ENCODE measurements around the gene CEACAM5. TPM values are rescaled to one million over a fixed set of nuclear protein-coding genes. Genes with fewer than 3 reads are reported as not detected.
"Not testable (repeated sequence)": the region's sequence is repeated elsewhere in the genome, so short reads cannot be mapped to it uniquely, and the experiment has no call there.

CEACAM5 gene
- total RNA-seq, 1 donor from 2014 or later, result 2.4 TPM

- no peak for DNase-seq
Measured at GRCh38 chr19:41740415-41741243, 32.2 kb downstream of the CEACAM5 start.

- DNase-seq, result no peak
Measured at GRCh38 chr19:41741244-41741554, 32.8 kb downstream of the CEACAM5 start.

GRCh38 chr19:41744850-41745249, 36.4 kb downstream of the CEACAM5 start:
- no peak for DNase-seq

GRCh38 chr19:41745756-41746155, 37.3 kb downstream of the CEACAM5 start:
- DNase-seq, result no peak

GRCh38 chr19:41746593-41747227, 38.3 kb downstream of the CEACAM5 start:
- no peak for DNase-seq

- no peak for DNase-seq
Measured at GRCh38 chr19:41748012-41748411, 39.6 kb downstream of the CEACAM5 start.

- not testable (repeated sequence) for DNase-seq
Measured at GRCh38 chr19:41750248-41751134, 42.1 kb downstream of the CEACAM5 start.

GRCh38 chr19:41753159-41753558, 44.7 kb downstream of the CEACAM5 start:
- no peak for DNase-seq

GRCh38 chr19:41753936-41754529, 45.6 kb downstream of the CEACAM5 start:
- DNase-seq, result no peak

- DNase-seq, result no peak
Measured at GRCh38 chr19:41755328-41755913, 47.0 kb downstream of the CEACAM5 start, which contains the start of gene CEACAM6. Gene CEACAM6 (plus strand): TSS chr19:41755530. CDS start chr19:41755639, 109 bp downstream.

- no peak for DNase-seq
Measured at GRCh38 chr19:41758846-41759245, 50.4 kb downstream of the CEACAM5 start.

GRCh38 chr19:41767115-41767514, 58.7 kb downstream of the CEACAM5 start:
- DNase-seq, result no peak

- not testable (repeated sequence) for DNase-seq
Measured at GRCh38 chr19:41768105-41768504, 59.7 kb downstream of the CEACAM5 start.

- DNase-seq, result no peak
Measured at GRCh38 chr19:41769608-41770007, 61.2 kb downstream of the CEACAM5 start.

GRCh38 chr19:41771410-41771809, 63.0 kb downstream of the CEACAM5 start:
- DNase-seq, result no peak

- no peak for DNase-seq
Measured at GRCh38 chr19:41774515-41774980, 66.1 kb downstream of the CEACAM5 start.

- DNase-seq, result no peak
Measured at GRCh38 chr19:41776700-41777099, 68.3 kb downstream of the CEACAM5 start.
